Esophagus muscularis mucosa (tissue), 4 donors: ENCODE data around the gene KRTAP5-3. TPM values are rescaled to one million over a fixed set of nuclear protein-coding genes. Genes with fewer than 3 reads are reported as not detected.

Source experiments
- DNase-seq: peaks from one replicate; pipeline ENCODE4 v3.0.0-alpha.2; 2017; ENCODE audit errors: extremely low spot score
- H3K27ac ChIP-seq, 4 donors: fragments of 200-600 bp; sonication (generic); replicated peaks in 1 of 4; 1 replicate in 3 of 4; 2 replicates in 1 of 4; pipeline ENCODE4 v1.5.1; 2016 to 2019; ENCODE audit warnings: mild to moderate bottlenecking in 1 of 4
- H3K27me3 ChIP-seq, 4 donors: fragments of 200-600 bp; sonication (generic); one replicate each; pipeline versions ENCODE4 v1.5.1 to v1.6.0; 2016 to 2019
- H3K36me3 ChIP-seq, 4 donors: fragments of 200-600 bp; sonication (generic); one replicate each; pipeline ENCODE4 v1.5.1; 2016 to 2019
- H3K4me1 ChIP-seq, 4 donors: fragments of 200-600 bp; sonication (generic); one replicate each; pipeline ENCODE4 v1.5.1; 2016 to 2019
- H3K4me3 ChIP-seq, 4 donors: fragments of 200-600 bp; sonication (generic); 1 replicate in 2 of 4; 2 replicates in 2 of 4; pipeline ENCODE4 v1.5.1; 2016 to 2019; ENCODE audit warnings: mild to moderate bottlenecking in 4 of 4, moderate library complexity in 1 of 4
- H3K9me3 ChIP-seq, 4 donors: fragments of 200-600 bp; sonication (generic); 1 replicate in 3 of 4; 2 replicates in 1 of 4; pipeline ENCODE4 v1.5.1; 2016 to 2019
- CTCF ChIP-seq, 3 experiments: fragments of 200-600 bp in 2 of 3; fragments of 450-650 bp in 1 of 3; sonication (generic) in 2 of 3; IDR thresholded peaks; one replicate each; pipeline ENCODE4 v1.5.1; 2017 to 2019; ENCODE audit warnings: antibody characterized with exemption in 3 of 3, mild to moderate bottlenecking in 2 of 3, moderate library complexity in 1 of 3
- EP300 ChIP-seq: sonication (generic); formaldehyde crosslinking; IDR thresholded peaks from one replicate; pipeline ENCODE4 v1.6.1; 2017; ENCODE audit warnings: antibody characterized with exemption
- POLR2A ChIP-seq: fragments of 450-650 bp; IDR thresholded peaks from one replicate; pipeline ENCODE4 v1.6.1; 2017; ENCODE audit warnings: antibody characterized with exemption, moderate library complexity, mild to moderate bottlenecking, low read depth
- POLR2AphosphoS5 ChIP-seq, 2 donors: sonication (generic); formaldehyde crosslinking; IDR thresholded peaks; one replicate each; pipeline ENCODE4 v1.6.1; 2017; ENCODE audit warnings: antibody characterized with exemption in 2 of 2
- WGBS: methylation state at CpG from one replicate; pipeline ENCODE4 v1.1.5; 2018; 5-methylcytosine and 5-hydroxymethylcytosine counted together
- intact Hi-C: fragments of 100-400 bp; cut with DNase I; formaldehyde crosslinking; loops from one replicate; pipeline ENCODE4 v1.15.1; 2023
- total RNA-seq, 4 donors: library from RNA; depleted of rRNA; stranded (reverse); fragments of >200 nt; gene quantifications; one replicate each; pipeline versions ENCODE4 v1.1.0 to v1.2.1, GENCODE V29; 2016

KRTAP5-3 gene
- total RNA-seq: not detected

GRCh38 chr11:1608363-1608762, at the start of gene KRTAP5-3:
KRTAP5-3 (minus strand) TSS chr11:1608463; CDS start chr11:1608385, 78 bp downstream.
- Histone ChIP-seq H3K27me3 (peaks cover 0 to 75% (median 3%) of the 10 kb centered on the region in 4 donors), H3K4me3 (no peak within 1 kb of the TSS), H3K27ac (no peak within 1 kb of the TSS), H3K9me3 (no peaks in the 10 kb centered on the region), H3K4me1 (peaks cover 0 to 5% (median 0%) of the 10 kb centered on the region in 4 donors), H3K36me3 (no peaks in the 10 kb centered on the region)
- intact Hi-C loops: no loop called here
- TF ChIP-seq EP300 (no peak), POLR2AphosphoS5 (IDR thresholded peaks at IDR 0.05) (no peak)
- DNase-seq: no peak
- WGBS: 65% methylated on average over 4 of the region's 4 CpGs

- no peaks in the 10 kb centered on the region for H3K9me3 ChIP-seq
- WGBS: 75% methylated on average over 7 of the region's 7 CpGs
- TF ChIP-seq EP300: no peak
- TF ChIP-seq POLR2AphosphoS5 (IDR thresholded peaks at IDR 0.05): no peak
- no peak for TF ChIP-seq POLR2A
- TF ChIP-seq CTCF (IDR thresholded peaks at IDR 0.05): no peak
- DNase-seq: no peak
- H3K4me1 ChIP-seq: peaks cover 0 to 9% (median 8%) of the 10 kb centered on the region in 4 donors
- H3K27me3 ChIP-seq: peaks cover 0 to 43% (median 0%) of the 10 kb centered on the region in 4 donors
- H3K27ac ChIP-seq: no peak overlapping the region
- no peak overlapping the region for H3K4me3 ChIP-seq
- no peaks in the 10 kb centered on the region for H3K36me3 ChIP-seq
- intact Hi-C loops: no loop called here
Observed at GRCh38 chr11:1656670-1657069, 48.4 kb upstream of the KRTAP5-3 start.

- H3K27me3 ChIP-seq: peaks cover 0 to 43% (median 0%) of the 10 kb centered on the region in 4 donors
- TF ChIP-seq POLR2A (no peak), EP300 (no peak), POLR2AphosphoS5 (IDR thresholded peaks at IDR 0.05) (no peak), CTCF (IDR thresholded peaks at IDR 0.05) (no peak)
- 82% methylated on average over 7 of the region's 9 CpGs for WGBS
- H3K4me3 ChIP-seq: no peak overlapping the region
- no peak overlapping the region for H3K27ac ChIP-seq
- H3K36me3 ChIP-seq: no peaks in the 10 kb centered on the region
- intact Hi-C loops: no loop called here
- H3K4me1 ChIP-seq: peaks cover 0 to 9% (median 8%) of the 10 kb centered on the region in 4 donors
- no peaks in the 10 kb centered on the region for H3K9me3 ChIP-seq
- DNase-seq: no peak
Observed at GRCh38 chr11:1656061-1656441, 47.8 kb upstream of the KRTAP5-3 start.

- DNase-seq: no peak
- Histone ChIP-seq H3K9me3 (no peaks in the 10 kb centered on the region), H3K27me3 (peaks cover 0 to 40% (median 0%) of the 10 kb centered on the region in 4 donors), H3K4me1 (peaks cover 0 to 9% (median 8%) of the 10 kb centered on the region in 4 donors), H3K36me3 (no peaks in the 10 kb centered on the region), H3K4me3 (no peak overlapping the region), H3K27ac (no peak overlapping the region)
- WGBS: 80% methylated on average over 16 of the region's 26 CpGs
- TF ChIP-seq POLR2AphosphoS5 (IDR thresholded peaks at IDR 0.05): no peak
- no peak for TF ChIP-seq CTCF (IDR thresholded peaks at IDR 0.05)
- no peak for TF ChIP-seq POLR2A
- no peak for TF ChIP-seq EP300
- intact Hi-C loops: no loop called here
Observed at GRCh38 chr11:1655168-1656060, 47.2 kb upstream of the KRTAP5-3 start.

- Histone ChIP-seq H3K27me3 (peaks cover 0 to 39% (median 0%) of the 10 kb centered on the region in 4 donors), H3K36me3 (no peaks in the 10 kb centered on the region), H3K9me3 (no peaks in the 10 kb centered on the region), H3K4me1 (peaks cover 0 to 9% (median 8%) of the 10 kb centered on the region in 4 donors), H3K27ac (no peak overlapping the region), H3K4me3 (no peak overlapping the region)
- WGBS: 77% methylated on average over 21 of the region's 21 CpGs
- intact Hi-C loops: loop anchor here (5.0 kb wide), 2 partner anchors 38 to 498 kb away; no protein-coding TSS in a partner anchor
- TF ChIP-seq POLR2A (no peak), EP300 (no peak), POLR2AphosphoS5 (IDR thresholded peaks at IDR 0.05) (no peak), CTCF (IDR thresholded peaks at IDR 0.05) (no peak)
- no peak for DNase-seq
Observed at GRCh38 chr11:1654388-1655167, 46.3 kb upstream of the KRTAP5-3 start.
